SK-N-SH (cell line): ENCODE results near the gene PPFIBP2. TPM values are rescaled to one million over a fixed set of nuclear protein-coding genes. Genes with fewer than 3 reads are reported as not detected.

Experiments
- CTCF ChIA-PET: fragments of 300-600, 350-600 bp; formaldehyde crosslinking; extraction: SDS; loops from one replicate; lab custom pipeline; 2021; lab: Yijun Ruan, JAX
- POLR2A ChIA-PET: fragments of 350-600 bp; sonication (Branson Sonifier 250); formaldehyde crosslinking; extraction: SDS; loops from one replicate; lab custom pipeline; 2020; ENCODE audit warnings: antibody characterized with exemption, inconsistent platforms; lab: Yijun Ruan, JAX
- DNase-seq: peaks from one replicate; pipeline ENCODE4 v3.0.0; 2012
- H2AFZ ChIP-seq: fragments of 200-600 bp; sonication (generic); 2 replicates; pipeline ENCODE4 v1.8.1; 2016; ENCODE audit warnings: antibody characterized with exemption, mild to moderate bottlenecking, low read depth
- H3F3A ChIP-seq: fragments of 200-600 bp; sonication (generic); replicated peaks from 2 replicates; pipeline ENCODE3; 2016; ENCODE audit warnings: antibody characterized with exemption, mild to moderate bottlenecking; ENCODE audit not compliant: insufficient read depth
- H3K27ac ChIP-seq, 2 experiments: fragments of 200-500 bp in 1 of 2; fragments of 200-600 bp in 1 of 2; sonication (Bioruptor generic) in 1 of 2; sonication (generic), shearing (Covaris generic) in 1 of 2; 2 replicates each; pipeline versions ENCODE4 v1.5.1 to v1.6.1; 2014 to 2016; ENCODE audit warnings: low read depth in 2 of 2, inconsistent platforms in 1 of 2, low read length in 1 of 2, mild to moderate bottlenecking in 1 of 2, mixed read lengths in 1 of 2
- H3K27me3 ChIP-seq: fragments of 200-600 bp; sonication (generic), shearing (Covaris generic); 2 replicates; pipeline ENCODE4 v1.6.1; 2016; ENCODE audit warnings: mixed run types; ENCODE audit not compliant: insufficient read depth
- H3K36me3 ChIP-seq, 2 experiments: fragments of 200-500 bp in 1 of 2; fragments of 200-600 bp in 1 of 2; sonication (Bioruptor generic) in 1 of 2; sonication (generic) in 1 of 2; replicated peaks in 1 of 2; 2 replicates each; pipeline versions ENCODE3 to v1.5.1; 2014 to 2016; ENCODE audit warnings: low read length in 1 of 2, mild to moderate bottlenecking in 1 of 2; ENCODE audit not compliant: insufficient read depth in 2 of 2, control insufficient read depth in 1 of 2
- H3K4me1 ChIP-seq, 2 experiments: fragments of 200-500 bp in 1 of 2; fragments of 200-600 bp in 1 of 2; sonication (Bioruptor generic) in 1 of 2; sonication (generic), shearing (Covaris generic) in 1 of 2; 2 replicates each; pipeline versions ENCODE4 v1.5.1 to v1.6.1; 2014 to 2016; ENCODE audit warnings: low read depth in 1 of 2, low read length in 1 of 2, mixed run types in 1 of 2; ENCODE audit not compliant: insufficient read depth in 2 of 2, control insufficient read depth in 1 of 2
- H3K4me2 ChIP-seq: fragments of 200-600 bp; sonication (generic), shearing (Covaris generic); 2 replicates; pipeline ENCODE4 v1.6.1; 2017; ENCODE audit warnings: mixed run types
- H3K4me3 ChIP-seq, 2 experiments: fragments of 200-500 bp in 1 of 2; fragments of 200-600 bp in 1 of 2; sonication (Bioruptor generic) in 1 of 2; sonication (generic), shearing (Covaris generic) in 1 of 2; 2 replicates each; pipeline versions ENCODE4 v1.5.1 to v1.8.1; 2014 to 2016; ENCODE audit warnings: low read depth in 2 of 2, inconsistent platforms in 1 of 2, low read length in 1 of 2, mild to moderate bottlenecking in 1 of 2, mixed read lengths in 1 of 2, moderate library complexity in 1 of 2
- H3K79me2 ChIP-seq: fragments of 200-600 bp; sonication (generic); 2 replicates; pipeline ENCODE4 v1.8.1; 2017; ENCODE audit warnings: mild to moderate bottlenecking; ENCODE audit not compliant: insufficient read depth
- H3K9ac ChIP-seq: fragments of 200-600 bp; sonication (generic); 2 replicates; pipeline ENCODE4 v1.6.1; 2017; ENCODE audit warnings: mixed run types
- H3K9me2 ChIP-seq: fragments of 200-600 bp; sonication (generic); 2 replicates; pipeline ENCODE4 v1.6.1; 2017; ENCODE audit warnings: mixed run types
- H3K9me3 ChIP-seq: fragments of 200-600 bp; sonication (generic); 2 replicates; pipeline ENCODE4 v1.6.1; 2017; ENCODE audit warnings: mixed run types, mild to moderate bottlenecking, moderate library complexity
- H4K20me1 ChIP-seq: fragments of 200-600 bp; sonication (generic); 2 replicates; pipeline ENCODE4 v1.6.1; 2017; ENCODE audit warnings: mild to moderate bottlenecking, mixed run types; ENCODE audit not compliant: insufficient read depth
- EP300 ChIP-seq, 2 experiments: IDR thresholded peaks; 2 replicates each; pipeline versions ENCODE4 v1.4.0 to v1.6.1; 2012; ENCODE audit warnings: borderline replicate concordance in 1 of 2, low read depth in 1 of 2, low read length in 1 of 2
- EZH2phosphoT487 ChIP-seq: fragments of 200-600 bp; sonication (generic); IDR thresholded peaks from 2 replicates; pipeline ENCODE4 v1.6.1; 2017; ENCODE audit warnings: low read depth, mixed run types, mild to moderate bottlenecking, antibody characterized with exemption, moderate library complexity, borderline replicate concordance
- FOXM1 ChIP-seq: IDR thresholded peaks from 2 replicates; pipeline ENCODE4 v1.4.0; 2012; ENCODE audit warnings: low read depth, mild to moderate bottlenecking
- MXI1 ChIP-seq: IDR thresholded peaks from 2 replicates; pipeline ENCODE4 v1.6.1; 2012; ENCODE audit warnings: mild to moderate bottlenecking, low read depth, low read length, improper control_type of control experiment
- NRF1 ChIP-seq: IDR thresholded peaks from 2 replicates; pipeline ENCODE4 v1.6.1; 2012; ENCODE audit warnings: low read depth, mild to moderate bottlenecking, low read length
- RXRA ChIP-seq: IDR thresholded peaks from 2 replicates; pipeline ENCODE4 v1.4.0; 2012; ENCODE audit warnings: low read depth, mild to moderate bottlenecking, borderline replicate concordance
- SIN3A ChIP-seq: IDR thresholded peaks from 2 replicates; pipeline ENCODE4 v1.6.1; 2012; ENCODE audit warnings: low read depth, mild to moderate bottlenecking, low read length, moderate library complexity, borderline replicate concordance
- SMC3 ChIP-seq: IDR thresholded peaks from 2 replicates; pipeline ENCODE4 v1.6.1; 2012; ENCODE audit warnings: low read depth, low read length, improper control_type of control experiment
- TCF12 ChIP-seq: IDR thresholded peaks from 2 replicates; pipeline ENCODE4 v1.4.0; 2012
- YY1 ChIP-seq: IDR thresholded peaks from 2 replicates; pipeline ENCODE4 v1.4.0; 2012; ENCODE audit warnings: low read depth, mild to moderate bottlenecking
- WGBS: methylation state at CpG from one replicate; pipeline ENCODE4 v1.1.6; 2017; ENCODE audit warnings: low lambda C conversion rate; 5-methylcytosine and 5-hydroxymethylcytosine counted together
- polyA plus RNA-seq, 3 experiments: library from polyadenylated mRNA; depleted of rRNA; stranded (reverse); fragments of >200 nt; gene quantifications; 2 replicates each; pipeline ENCODE4 v1.2.3, GENCODE V29; 2012
- TF ChIP-seq, protein P1 (sequence below): IDR thresholded peaks from 2 replicates; pipeline ENCODE4 v1.4.0; 2012; ENCODE audit warnings: low read depth, borderline replicate concordance
- TF ChIP-seq, protein P2 (sequence below): fragments of 150-350 bp; IDR thresholded peaks from 2 replicates; pipeline ENCODE4 v1.6.1; 2017; ENCODE audit warnings: antibody characterized with exemption, low read length, low read depth, borderline replicate concordance
- TF ChIP-seq, protein P3 (sequence below): IDR thresholded peaks from 2 replicates; pipeline ENCODE4 v1.6.1; 2012; ENCODE audit warnings: mild to moderate bottlenecking, low read depth, low read length, moderate library complexity

The PPFIBP2 gene
- polyA plus RNA-seq, 1 of the 3 experiments (the other 2 are of a cell fraction) = 0.67 TPM

DNA sequence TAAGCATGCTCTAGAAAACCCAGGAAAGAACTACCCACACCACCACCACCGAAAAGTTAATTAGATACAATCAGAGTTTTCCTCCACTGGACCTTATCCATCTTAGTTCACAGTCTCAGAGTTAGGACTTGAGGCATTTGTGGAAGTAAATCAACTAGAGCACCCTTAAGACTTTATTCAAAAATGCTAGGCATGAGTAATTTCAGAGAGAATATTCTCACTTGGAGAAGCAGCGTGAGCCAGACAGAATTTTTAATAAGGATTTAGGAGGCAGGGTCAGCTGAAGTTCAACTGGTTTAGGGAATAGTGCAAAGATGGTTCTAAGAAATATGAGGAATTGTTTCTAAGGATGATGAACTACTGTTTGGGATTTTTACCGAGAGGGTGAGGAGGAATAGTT, 29.7 kb upstream of the PPFIBP2 start:
- ChIA-PET CTCF (interaction anchor here (1.2 to 1.9 kb wide), 2 partner anchors 13 to 87 kb away, joined by 3 to 4 read pairs; no protein-coding TSS in a partner anchor), POLR2A (no interaction called here)
- no peak overlapping the region for H2AFZ ChIP-seq
- no peaks in the 10 kb centered on the region for H3F3A ChIP-seq
- no peak overlapping the region for H3K27ac ChIP-seq
- H3K4me2 ChIP-seq = no peak overlapping the region
- 39% methylated on average over 3 of the region's 3 CpGs for WGBS
- H4K20me1 ChIP-seq = no peaks in the 10 kb centered on the region
- H3K79me2 ChIP-seq = no peaks in the 10 kb centered on the region
- no peak overlapping the region for H3K4me3 ChIP-seq
- H3K9me2 ChIP-seq = no peaks in the 10 kb centered on the region
- TF ChIP-seq EP300 (IDR thresholded peaks at IDR 0.05; ENCODE audit: borderline replicate concordance in 1 of 2, low read depth in 1 of 2, low read length in 1 of 2) = no peak
- no peak for TF ChIP-seq MXI1
- no peaks in the 10 kb centered on the region for H3K27me3 ChIP-seq
- no peaks in the 10 kb centered on the region for H3K36me3 ChIP-seq
- peaks cover 0 to 2% of the 10 kb centered on the region in 2 experiments; a peak in 1 of 4 replicates for H3K4me1 ChIP-seq
- H3K9me3 ChIP-seq = no peaks in the 10 kb centered on the region
- DNase-seq = no peak
- no peak overlapping the region for H3K9ac ChIP-seq

DNA sequence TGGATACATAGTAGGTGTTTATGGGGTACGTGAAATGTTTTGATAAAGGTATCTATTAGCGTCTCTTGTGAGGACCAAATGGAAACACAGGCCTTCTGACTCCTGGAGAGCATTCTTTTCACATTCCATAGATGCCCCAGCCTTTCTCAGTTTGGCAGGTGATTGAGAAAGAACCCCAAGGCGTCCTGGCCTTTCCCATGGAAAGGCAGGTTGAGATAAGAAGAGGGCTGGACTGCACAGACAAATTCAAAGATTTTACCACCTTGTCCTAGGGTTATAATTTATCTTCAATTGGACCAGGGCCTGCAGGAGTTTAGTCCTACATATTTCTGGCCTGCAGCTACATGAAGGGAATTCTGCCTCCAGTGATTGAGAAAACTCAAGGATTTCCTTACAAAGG, 29.2 kb upstream of the PPFIBP2 start:
- TF ChIP-seq NRF1 = no peak
- no peak for TF ChIP-seq EP300 (IDR thresholded peaks at IDR 0.05; ENCODE audit: borderline replicate concordance in 1 of 2, low read depth in 1 of 2, low read length in 1 of 2)
- TF ChIP-seq, protein P1, sequence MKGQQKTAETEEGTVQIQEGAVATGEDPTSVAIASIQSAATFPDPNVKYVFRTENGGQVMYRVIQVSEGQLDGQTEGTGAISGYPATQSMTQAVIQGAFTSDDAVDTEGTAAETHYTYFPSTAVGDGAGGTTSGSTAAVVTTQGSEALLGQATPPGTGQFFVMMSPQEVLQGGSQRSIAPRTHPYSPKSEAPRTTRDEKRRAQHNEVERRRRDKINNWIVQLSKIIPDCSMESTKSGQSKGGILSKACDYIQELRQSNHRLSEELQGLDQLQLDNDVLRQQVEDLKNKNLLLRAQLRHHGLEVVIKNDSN = no peak
- TF ChIP-seq SIN3A = no peak
- no peak for TF ChIP-seq RXRA
- TF ChIP-seq FOXM1 = no peak
- TF ChIP-seq, protein P2, sequence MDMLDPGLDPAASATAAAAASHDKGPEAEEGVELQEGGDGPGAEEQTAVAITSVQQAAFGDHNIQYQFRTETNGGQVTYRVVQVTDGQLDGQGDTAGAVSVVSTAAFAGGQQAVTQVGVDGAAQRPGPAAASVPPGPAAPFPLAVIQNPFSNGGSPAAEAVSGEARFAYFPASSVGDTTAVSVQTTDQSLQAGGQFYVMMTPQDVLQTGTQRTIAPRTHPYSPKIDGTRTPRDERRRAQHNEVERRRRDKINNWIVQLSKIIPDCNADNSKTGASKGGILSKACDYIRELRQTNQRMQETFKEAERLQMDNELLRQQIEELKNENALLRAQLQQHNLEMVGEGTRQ = no peak
- TF ChIP-seq YY1 = no peak
- TF ChIP-seq EZH2phosphoT487 = no peak
- TF ChIP-seq, protein P3, sequence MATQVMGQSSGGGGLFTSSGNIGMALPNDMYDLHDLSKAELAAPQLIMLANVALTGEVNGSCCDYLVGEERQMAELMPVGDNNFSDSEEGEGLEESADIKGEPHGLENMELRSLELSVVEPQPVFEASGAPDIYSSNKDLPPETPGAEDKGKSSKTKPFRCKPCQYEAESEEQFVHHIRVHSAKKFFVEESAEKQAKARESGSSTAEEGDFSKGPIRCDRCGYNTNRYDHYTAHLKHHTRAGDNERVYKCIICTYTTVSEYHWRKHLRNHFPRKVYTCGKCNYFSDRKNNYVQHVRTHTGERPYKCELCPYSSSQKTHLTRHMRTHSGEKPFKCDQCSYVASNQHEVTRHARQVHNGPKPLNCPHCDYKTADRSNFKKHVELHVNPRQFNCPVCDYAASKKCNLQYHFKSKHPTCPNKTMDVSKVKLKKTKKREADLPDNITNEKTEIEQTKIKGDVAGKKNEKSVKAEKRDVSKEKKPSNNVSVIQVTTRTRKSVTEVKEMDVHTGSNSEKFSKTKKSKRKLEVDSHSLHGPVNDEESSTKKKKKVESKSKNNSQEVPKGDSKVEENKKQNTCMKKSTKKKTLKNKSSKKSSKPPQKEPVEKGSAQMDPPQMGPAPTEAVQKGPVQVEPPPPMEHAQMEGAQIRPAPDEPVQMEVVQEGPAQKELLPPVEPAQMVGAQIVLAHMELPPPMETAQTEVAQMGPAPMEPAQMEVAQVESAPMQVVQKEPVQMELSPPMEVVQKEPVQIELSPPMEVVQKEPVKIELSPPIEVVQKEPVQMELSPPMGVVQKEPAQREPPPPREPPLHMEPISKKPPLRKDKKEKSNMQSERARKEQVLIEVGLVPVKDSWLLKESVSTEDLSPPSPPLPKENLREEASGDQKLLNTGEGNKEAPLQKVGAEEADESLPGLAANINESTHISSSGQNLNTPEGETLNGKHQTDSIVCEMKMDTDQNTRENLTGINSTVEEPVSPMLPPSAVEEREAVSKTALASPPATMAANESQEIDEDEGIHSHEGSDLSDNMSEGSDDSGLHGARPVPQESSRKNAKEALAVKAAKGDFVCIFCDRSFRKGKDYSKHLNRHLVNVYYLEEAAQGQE = no peak
- TF ChIP-seq SMC3 = no peak
- TF ChIP-seq TCF12 = no peak
- TF ChIP-seq, all 33 proteins: peak for 0
- Histone ChIP-seq H4K20me1 (no peaks in the 10 kb centered on the region), H3K27me3 (no peaks in the 10 kb centered on the region), H3K36me3 (no peaks in the 10 kb centered on the region), H3K4me2 (no peak overlapping the region), H3K4me3 (no peak overlapping the region), H3K9ac (no peak overlapping the region), H3K9me2 (no peaks in the 10 kb centered on the region), H3K79me2 (no peaks in the 10 kb centered on the region), H3K4me1 (peaks cover 0 to 2% of the 10 kb centered on the region in 2 experiments; a peak in 1 of 4 replicates), H3K27ac (no peak overlapping the region), H2AFZ (no peak overlapping the region), H3F3A (no peaks in the 10 kb centered on the region), H3K9me3 (no peaks in the 10 kb centered on the region)
- WGBS = 39% methylated on average over 3 of the region's 3 CpGs
- ChIA-PET POLR2A (no interaction called here), CTCF (interaction anchor here (1.2 to 1.9 kb wide), 2 partner anchors 14 to 87 kb away, joined by 3 to 4 read pairs; no protein-coding TSS in a partner anchor)
- DNase-seq = no peak
